ENCODE results near the gene MYH6. TPM values are rescaled to one million over a fixed set of nuclear protein-coding genes. Genes with fewer than 3 reads are reported as not detected.

The MYH6 gene
- total RNA-seq, 4 donors from 2014 or later, result 0.07 TPM; not detected in 3

GRCh38 chr14:23434488-23435222 lies 26.6 kb upstream of the MYH6 start:
- H3K36me3 ChIP-seq, result no peaks in the 10 kb centered on the region
- no peak for TF ChIP-seq POLR2A (IDR thresholded peaks at IDR 0.05)
- TF ChIP-seq, protein P1, sequence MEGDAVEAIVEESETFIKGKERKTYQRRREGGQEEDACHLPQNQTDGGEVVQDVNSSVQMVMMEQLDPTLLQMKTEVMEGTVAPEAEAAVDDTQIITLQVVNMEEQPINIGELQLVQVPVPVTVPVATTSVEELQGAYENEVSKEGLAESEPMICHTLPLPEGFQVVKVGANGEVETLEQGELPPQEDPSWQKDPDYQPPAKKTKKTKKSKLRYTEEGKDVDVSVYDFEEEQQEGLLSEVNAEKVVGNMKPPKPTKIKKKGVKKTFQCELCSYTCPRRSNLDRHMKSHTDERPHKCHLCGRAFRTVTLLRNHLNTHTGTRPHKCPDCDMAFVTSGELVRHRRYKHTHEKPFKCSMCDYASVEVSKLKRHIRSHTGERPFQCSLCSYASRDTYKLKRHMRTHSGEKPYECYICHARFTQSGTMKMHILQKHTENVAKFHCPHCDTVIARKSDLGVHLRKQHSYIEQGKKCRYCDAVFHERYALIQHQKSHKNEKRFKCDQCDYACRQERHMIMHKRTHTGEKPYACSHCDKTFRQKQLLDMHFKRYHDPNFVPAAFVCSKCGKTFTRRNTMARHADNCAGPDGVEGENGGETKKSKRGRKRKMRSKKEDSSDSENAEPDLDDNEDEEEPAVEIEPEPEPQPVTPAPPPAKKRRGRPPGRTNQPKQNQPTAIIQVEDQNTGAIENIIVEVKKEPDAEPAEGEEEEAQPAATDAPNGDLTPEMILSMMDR (IDR thresholded peaks at IDR 0.05), result no peak
- no peak overlapping the region for H3K27ac ChIP-seq
- no peaks in the 10 kb centered on the region for H3K4me1 ChIP-seq
- intact Hi-C loops (cut with DNase I; ENCODE audit: low total_unique reads), result no loop called here
- no peak overlapping the region for H3K4me3 ChIP-seq
- no peaks in the 10 kb centered on the region for H3K9me3 ChIP-seq
- DNase-seq, result no peak
- no peaks in the 10 kb centered on the region for H3K27me3 ChIP-seq

GRCh38 chr14:23433457-23433856 lies 25.4 kb upstream of the MYH6 start:
- intact Hi-C loops (cut with DNase I; ENCODE audit: low total_unique reads), result no loop called here
- DNase-seq, result no peak
- no peak for TF ChIP-seq POLR2A (IDR thresholded peaks at IDR 0.05)
- TF ChIP-seq, protein P1 (IDR thresholded peaks at IDR 0.05), result no peak

DNA sequence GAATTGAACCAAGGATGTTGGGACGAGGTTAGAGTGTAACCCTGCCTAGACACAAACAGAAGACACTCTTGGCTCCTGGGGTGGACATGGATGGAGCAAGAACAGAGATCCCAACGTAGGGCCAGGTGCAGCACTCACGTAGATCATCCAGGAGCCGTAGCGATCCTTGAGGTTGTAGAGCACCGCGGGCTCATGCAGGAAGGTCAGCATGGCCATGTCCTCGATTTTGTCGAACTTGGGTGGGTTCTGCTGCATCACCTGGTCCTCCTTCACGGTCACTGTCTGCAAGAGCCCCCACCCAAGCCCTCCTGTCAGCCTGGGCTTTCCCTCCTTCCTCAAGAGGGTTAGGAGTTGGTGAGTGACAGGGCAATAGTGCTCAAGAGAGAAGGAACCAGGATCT lies 24.9 kb upstream of the MYH6 start:
- H3K4me1 ChIP-seq, result no peaks in the 10 kb centered on the region
- intact Hi-C loops (cut with DNase I; ENCODE audit: low total_unique reads), result no loop called here
- no peak for DNase-seq
- no peak overlapping the region for H3K27ac ChIP-seq
- TF ChIP-seq POLR2A (IDR thresholded peaks at IDR 0.05), result no peak
- TF ChIP-seq, protein P1 (IDR thresholded peaks at IDR 0.05), result no peak
- no peak overlapping the region for H3K4me3 ChIP-seq
- H3K27me3 ChIP-seq, result no peaks in the 10 kb centered on the region
- no peaks in the 10 kb centered on the region for H3K9me3 ChIP-seq
- no peaks in the 10 kb centered on the region for H3K36me3 ChIP-seq

More at GRCh38 chr14:23433457-23433856, 25.4 kb upstream of the MYH6 start:
- Histone ChIP-seq H3K27ac (no peak overlapping the region), H3K4me3 (no peak overlapping the region), H3K9me3 (no peaks in the 10 kb centered on the region), H3K36me3 (no peaks in the 10 kb centered on the region), H3K27me3 (no peaks in the 10 kb centered on the region), H3K4me1 (no peaks in the 10 kb centered on the region)

DNA sequence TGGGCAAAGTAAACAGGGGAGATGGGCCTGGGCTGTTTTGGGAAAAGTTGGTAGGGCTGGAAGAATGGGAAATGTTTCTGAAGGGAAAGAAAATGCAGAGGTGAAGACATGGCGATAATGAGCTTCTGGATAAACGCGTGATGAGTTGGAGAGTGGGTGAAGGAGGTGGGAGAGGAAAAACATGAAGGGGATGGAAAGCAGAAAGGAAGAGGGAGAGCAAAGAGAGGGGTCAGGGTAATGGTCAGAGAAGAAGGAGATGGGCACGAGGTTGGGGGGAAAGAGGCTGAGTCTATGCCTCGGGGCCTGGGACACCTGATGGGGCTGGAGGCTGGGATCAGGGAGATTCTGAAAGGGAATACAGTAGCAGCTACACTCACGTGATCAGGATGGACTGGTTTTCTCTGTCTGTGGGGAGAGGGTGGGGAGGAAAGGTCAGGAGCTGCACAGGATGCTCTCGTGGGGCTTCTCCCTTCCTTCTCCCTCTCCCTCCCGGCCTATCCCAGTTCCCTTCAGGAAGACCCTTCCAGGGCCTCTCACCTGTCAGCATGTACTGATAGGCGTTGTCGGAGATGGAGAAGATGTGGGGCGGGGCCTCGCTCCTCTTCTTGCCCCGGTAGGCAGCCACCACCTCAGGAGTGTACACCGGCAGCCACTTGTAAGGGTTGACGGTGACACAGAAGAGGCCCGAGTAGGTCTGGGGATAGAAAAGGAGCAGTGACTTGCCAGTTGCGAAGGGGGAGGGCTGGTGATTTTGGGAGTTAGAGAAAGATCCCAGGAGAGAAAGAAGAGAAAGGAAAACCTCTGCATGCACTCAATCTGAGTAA lies 24.2 kb upstream of the MYH6 start:
- intact Hi-C loops (cut with DNase I; ENCODE audit: low total_unique reads), result no loop called here
- no peak overlapping the region for H3K27ac ChIP-seq
- TF ChIP-seq POLR2A (IDR thresholded peaks at IDR 0.05), result no peak
- TF ChIP-seq, protein P1 (IDR thresholded peaks at IDR 0.05), result no peak
- no peaks in the 10 kb centered on the region for H3K36me3 ChIP-seq
- no peak for DNase-seq
- H3K9me3 ChIP-seq, result no peaks in the 10 kb centered on the region
- no peak overlapping the region for H3K4me3 ChIP-seq
- no peaks in the 10 kb centered on the region for H3K4me1 ChIP-seq
- H3K27me3 ChIP-seq, result no peaks in the 10 kb centered on the region

- no peaks in the 10 kb centered on the region for H3K36me3 ChIP-seq
- no peaks in the 10 kb centered on the region for H3K27me3 ChIP-seq
- TF ChIP-seq, protein P1 (IDR thresholded peaks at IDR 0.05), result no peak
- no peak for TF ChIP-seq POLR2A (IDR thresholded peaks at IDR 0.05)
- intact Hi-C loops (cut with DNase I; ENCODE audit: low total_unique reads), result no loop called here
- H3K27ac ChIP-seq, result no peak overlapping the region
- DNase-seq, result no peak
- H3K4me1 ChIP-seq, result no peaks in the 10 kb centered on the region
- H3K4me3 ChIP-seq, result no peak overlapping the region
- no peaks in the 10 kb centered on the region for H3K9me3 ChIP-seq
These were observed 23.4 kb upstream of the MYH6 start for GRCh38 chr14:23431486-23431885.
